ENCODE measurements around the gene IL18RAP.

The IL18RAP gene

GRCh38 chr2:102423368-102423767 lies 408 bp downstream of the IL18RAP start:
- no peak for DNase-seq

GRCh38 chr2:102424754-102425153 lies 1.8 kb downstream of the IL18RAP start:
- DNase-seq: no peak

- DNase-seq: no peak
Measured at GRCh38 chr2:102425441-102426132, 2.6 kb downstream of the IL18RAP start.

GRCh38 chr2:102427249-102427648 lies 4.3 kb downstream of the IL18RAP start:
- no peak for DNase-seq

GRCh38 chr2:102428573-102428972 lies 5.6 kb downstream of the IL18RAP start:
- DNase-seq: no peak

GRCh38 chr2:102432386-102432785 lies 9.4 kb downstream of the IL18RAP start:
- DNase-seq: no peak

GRCh38 chr2:102433973-102434654 lies 11.2 kb downstream of the IL18RAP start:
- no peak for DNase-seq

- no peak for DNase-seq
Measured at GRCh38 chr2:102434655-102435381, 11.9 kb downstream of the IL18RAP start.

- no peak for DNase-seq
Measured at GRCh38 chr2:102435741-102436140, 12.8 kb downstream of the IL18RAP start.

- DNase-seq: no peak
Measured at GRCh38 chr2:102436323-102436722, 13.4 kb downstream of the IL18RAP start.

GRCh38 chr2:102437122-102437521 lies 14.2 kb downstream of the IL18RAP start:
- no peak for DNase-seq

- no peak for DNase-seq
Measured at GRCh38 chr2:102438111-102438510, 15.2 kb downstream of the IL18RAP start.

- no peak for DNase-seq
Measured at GRCh38 chr2:102438578-102438977, 15.6 kb downstream of the IL18RAP start.

GRCh38 chr2:102439065-102439695 lies 16.2 kb downstream of the IL18RAP start:
- DNase-seq: no peak

GRCh38 chr2:102442967-102443828 lies 20.2 kb downstream of the IL18RAP start:
- no peak for DNase-seq

GRCh38 chr2:102444233-102444632 lies 21.3 kb downstream of the IL18RAP start:
- DNase-seq: no peak

- no peak for DNase-seq
Measured at GRCh38 chr2:102446936-102447335, 24.0 kb downstream of the IL18RAP start.

GRCh38 chr2:102449370-102449974 lies 26.5 kb downstream of the IL18RAP start:
- no peak for DNase-seq

- no peak for DNase-seq
Measured at GRCh38 chr2:102451968-102452367, 29.0 kb downstream of the IL18RAP start.

GRCh38 chr2:102453501-102453900 lies 30.5 kb downstream of the IL18RAP start:
- no peak for DNase-seq

GRCh38 chr2:102455061-102455670 lies 32.2 kb downstream of the IL18RAP start:
- DNase-seq: no peak

GRCh38 chr2:102460467-102460866 lies 37.5 kb downstream of the IL18RAP start:
- no peak for DNase-seq
